HUES48 (cell line): ENCODE data around the gene ACP4.

Experiments used
- H3K27ac ChIP-seq: one replicate; pipeline ENCODE4 v1.7.0; 2013; ENCODE audit warnings: low read depth, low read length, inconsistent platforms
- H3K27me3 ChIP-seq: 2 replicates; pipeline ENCODE4 v1.6.1; 2013; ENCODE audit warnings: mild to moderate bottlenecking, low read length; ENCODE audit not compliant: control insufficient read depth, insufficient read depth
- H3K36me3 ChIP-seq: 2 replicates; pipeline ENCODE4 v1.6.1; 2013; ENCODE audit warnings: low read length; ENCODE audit not compliant: control insufficient read depth, insufficient read depth
- H3K4me1 ChIP-seq: 2 replicates; pipeline ENCODE4 v1.6.1; 2013; ENCODE audit warnings: mild to moderate bottlenecking, low read length; ENCODE audit not compliant: control insufficient read depth, insufficient read depth
- H3K4me3 ChIP-seq: 2 replicates; pipeline ENCODE4 v1.5.1; 2013; ENCODE audit warnings: mild to moderate bottlenecking, low read depth, low read length
- H3K9ac ChIP-seq: 2 replicates; pipeline ENCODE4 v1.6.1; 2013; ENCODE audit warnings: mild to moderate bottlenecking, low read depth, low read length, moderate library complexity
- H3K9me3 ChIP-seq: 2 replicates; pipeline ENCODE4 v1.6.1; 2013; ENCODE audit warnings: low read length; ENCODE audit not compliant: control insufficient read depth, insufficient read depth

The ACP4 gene

GRCh38 chr19:50826492-50827240 lies 36.5 kb downstream of the ACP4 start:
- Histone ChIP-seq H3K27ac (no peak overlapping the region), H3K36me3 (no peaks in the 10 kb centered on the region), H3K27me3 (peaks cover 9% of the 10 kb centered on the region), H3K9me3 (no peaks in the 10 kb centered on the region), H3K9ac (no peak overlapping the region), H3K4me1 (peaks cover under 1% of the 10 kb centered on the region; the same call in 1 of the 2 replicates), H3K4me3 (no peak overlapping the region)

GRCh38 chr19:50827476-50827875 lies 37.3 kb downstream of the ACP4 start:
- Histone ChIP-seq H3K4me3 (no peak overlapping the region), H3K36me3 (no peaks in the 10 kb centered on the region), H3K27ac (no peak overlapping the region), H3K27me3 (peaks cover under 1% of the 10 kb centered on the region), H3K9ac (no peak overlapping the region), H3K4me1 (no peaks in the 10 kb centered on the region), H3K9me3 (no peaks in the 10 kb centered on the region)

GRCh38 chr19:50829801-50830200 lies 39.6 kb downstream of the ACP4 start:
- no peaks in the 10 kb centered on the region for H3K36me3 ChIP-seq
- no peak overlapping the region for H3K9ac ChIP-seq
- H3K27me3 ChIP-seq: peaks cover 2% of the 10 kb centered on the region
- no peak overlapping the region for H3K4me3 ChIP-seq
- H3K27ac ChIP-seq: no peak overlapping the region
- H3K9me3 ChIP-seq: no peaks in the 10 kb centered on the region
- H3K4me1 ChIP-seq: no peaks in the 10 kb centered on the region

- no peak overlapping the region for H3K27ac ChIP-seq
- no peak overlapping the region for H3K9ac ChIP-seq
- H3K27me3 ChIP-seq: peaks cover 8% of the 10 kb centered on the region
- H3K4me1 ChIP-seq: no peaks in the 10 kb centered on the region
- no peak overlapping the region for H3K4me3 ChIP-seq
- no peaks in the 10 kb centered on the region for H3K36me3 ChIP-seq
- H3K9me3 ChIP-seq: no peaks in the 10 kb centered on the region
These were observed 40.2 kb downstream of the ACP4 start for GRCh38 chr19:50830266-50831025.

GRCh38 chr19:50831026-50831396 lies 40.8 kb downstream of the ACP4 start:
- H3K27me3 ChIP-seq: peaks cover 13% of the 10 kb centered on the region
- no peak overlapping the region for H3K9ac ChIP-seq
- H3K4me3 ChIP-seq: no peak overlapping the region
- H3K4me1 ChIP-seq: no peaks in the 10 kb centered on the region; the same call in 1 of the 2 replicates
- H3K36me3 ChIP-seq: no peaks in the 10 kb centered on the region
- H3K27ac ChIP-seq: no peak overlapping the region
- no peaks in the 10 kb centered on the region for H3K9me3 ChIP-seq

GRCh38 chr19:50832666-50833065 lies 42.5 kb downstream of the ACP4 start:
- H3K9ac ChIP-seq: no peak overlapping the region
- no peaks in the 10 kb centered on the region for H3K9me3 ChIP-seq
- H3K4me1 ChIP-seq: peaks cover 3% of the 10 kb centered on the region; the same call in 1 of the 2 replicates
- H3K27me3 ChIP-seq: peaks cover 29% of the 10 kb centered on the region
- H3K4me3 ChIP-seq: no peak overlapping the region
- H3K27ac ChIP-seq: no peak overlapping the region
- no peaks in the 10 kb centered on the region for H3K36me3 ChIP-seq

GRCh38 chr19:50833117-50833801 lies 43.0 kb downstream of the ACP4 start, which contains the start of gene KLK15:
Gene KLK15 (minus strand): TSS chr19:50833574. CDS start chr19:50831492, 2,082 bp downstream.
- Histone ChIP-seq H3K27me3 (peaks cover 29% of the 10 kb centered on the region), H3K9me3 (no peaks in the 10 kb centered on the region), H3K4me3 (no peak within 1 kb of the TSS), H3K9ac (no peak within 1 kb of the TSS), H3K36me3 (no peaks in the 10 kb centered on the region), H3K27ac (no peak within 1 kb of the TSS), H3K4me1 (peaks cover 3% of the 10 kb centered on the region; the same call in 1 of the 2 replicates)

- H3K27me3 ChIP-seq: peaks cover 29% of the 10 kb centered on the region
- H3K9ac ChIP-seq: no peak overlapping the region
- H3K9me3 ChIP-seq: no peaks in the 10 kb centered on the region
- H3K4me1 ChIP-seq: peaks cover 3% of the 10 kb centered on the region; the same call in 1 of the 2 replicates
- H3K27ac ChIP-seq: no peak overlapping the region
- H3K36me3 ChIP-seq: no peaks in the 10 kb centered on the region
- H3K4me3 ChIP-seq: no peak overlapping the region
These were observed 43.6 kb downstream of the ACP4 start for GRCh38 chr19:50833802-50834167.

GRCh38 chr19:50835103-50835784 lies 45.0 kb downstream of the ACP4 start:
- H3K27me3 ChIP-seq: peaks cover 29% of the 10 kb centered on the region
- H3K9ac ChIP-seq: peak overlapping the region; percentile 77
- peak overlapping the region; percentile 92 for H3K4me3 ChIP-seq
- H3K27ac ChIP-seq: no peak overlapping the region
- peaks cover 3% of the 10 kb centered on the region; the same call in 1 of the 2 replicates for H3K4me1 ChIP-seq
- H3K9me3 ChIP-seq: no peaks in the 10 kb centered on the region
- H3K36me3 ChIP-seq: no peaks in the 10 kb centered on the region

- Histone ChIP-seq H3K4me1 (peaks cover 3% of the 10 kb centered on the region; the same call in 1 of the 2 replicates), H3K36me3 (no peaks in the 10 kb centered on the region), H3K9me3 (no peaks in the 10 kb centered on the region), H3K27ac (no peak overlapping the region), H3K9ac (peak overlapping the region; percentile 77), H3K27me3 (peaks cover 32% of the 10 kb centered on the region), H3K4me3 (peak overlapping the region; percentile 92)
These were observed 45.7 kb downstream of the ACP4 start for GRCh38 chr19:50835785-50836542.
